Naive thymus-derived CD4-positive, alpha-beta T cell (primary cell): ENCODE results near the gene MS4A8. TPM values are rescaled to one million over a fixed set of nuclear protein-coding genes. Genes with fewer than 3 reads are reported as not detected.
"Not testable (repeated sequence)": the region's sequence is repeated elsewhere in the genome, so short reads cannot be mapped to it uniquely, and the experiment has no call there.

ENCODE experiments used
- ATAC-seq: fragments of 150-1000 bp; cut with Tn5 transposase; 2 replicates; pipeline ENCODE4 v1.10.0; 2021; ENCODE audit warnings: mild to moderate bottlenecking, moderate library complexity
- CTCF ChIA-PET: fragments of 350-600 bp; sonication (Branson Sonifier 250); formaldehyde crosslinking; loops from one replicate; lab custom pipeline; 2021; ENCODE audit warnings: antibody characterized with exemption; lab: Charles Lee
- POLR2A ChIA-PET: fragments of 350-600 bp; sonication (Branson Sonifier 250); formaldehyde crosslinking; loops from one replicate; lab custom pipeline; 2021; ENCODE audit warnings: antibody characterized with exemption, inconsistent platforms; lab: Charles Lee
- DNase-seq, 9 donors: peaks; one replicate each; pipeline versions ENCODE4 v3.0.0 to v3.0.0-alpha.2; 2020 to 2022; ENCODE audit warnings: mixed read lengths in 1 of 9
- H3K27ac ChIP-seq: one replicate; pipeline ENCODE4 v1.7.0; 2013; ENCODE audit warnings: mild to moderate bottlenecking, low read depth, low read length, moderate library complexity
- H3K27me3 ChIP-seq, 2 donors: one replicate each; pipeline ENCODE4 v1.7.0; 2013; ENCODE audit warnings: low read length in 2 of 2, mild to moderate bottlenecking in 2 of 2, moderate library complexity in 2 of 2; ENCODE audit not compliant: control insufficient read depth in 2 of 2, insufficient read depth in 2 of 2
- H3K36me3 ChIP-seq, 3 experiments: 1 replicate in 2 of 3; 2 replicates in 1 of 3; pipeline ENCODE4 v1.7.0; 2013; ENCODE audit warnings: low read length in 3 of 3, mild to moderate bottlenecking in 3 of 3, moderate library complexity in 1 of 3; ENCODE audit not compliant: insufficient read depth in 3 of 3, control insufficient read depth in 2 of 3
- H3K4me1 ChIP-seq, 2 donors: one replicate each; pipeline ENCODE4 v1.7.0; 2013; ENCODE audit warnings: low read length in 2 of 2, mild to moderate bottlenecking in 2 of 2, moderate library complexity in 1 of 2; ENCODE audit not compliant: control insufficient read depth in 2 of 2, insufficient read depth in 2 of 2
- H3K4me3 ChIP-seq: 2 replicates; pipeline ENCODE4 v1.7.0; 2013; ENCODE audit warnings: mild to moderate bottlenecking, low read length
- H3K9me3 ChIP-seq, 3 experiments: 1 replicate in 2 of 3; 2 replicates in 1 of 3; pipeline ENCODE4 v1.7.0; 2013; ENCODE audit warnings: low read length in 3 of 3; ENCODE audit not compliant: control insufficient read depth in 2 of 3
- H3K27ac Mint-ChIP-seq, 9 donors: one replicate each; pipeline ENCODE4 v1.8.0; 2020 to 2022; ENCODE audit warnings: mixed read lengths in 9 of 9, mild to moderate bottlenecking in 8 of 9, moderate library complexity in 5 of 9, inconsistent platforms in 2 of 9
- H3K27me3 Mint-ChIP-seq, 5 donors: one replicate each; pipeline ENCODE4 v1.8.0; 2021 to 2022; ENCODE audit warnings: mixed read lengths in 5 of 5, mild to moderate bottlenecking in 1 of 5
- H3K36me3 Mint-ChIP-seq, 5 donors: one replicate each; pipeline ENCODE4 v1.8.0; 2020 to 2022; ENCODE audit warnings: mixed read lengths in 5 of 5, mild to moderate bottlenecking in 3 of 5, inconsistent platforms in 1 of 5
- H3K4me1 Mint-ChIP-seq, 7 donors: one replicate each; pipeline ENCODE4 v1.8.0; 2020 to 2022; ENCODE audit warnings: mixed read lengths in 7 of 7, mild to moderate bottlenecking in 3 of 7, inconsistent platforms in 1 of 7
- H3K4me3 Mint-ChIP-seq, 10 donors: one replicate each; pipeline ENCODE4 v1.8.0; 2020 to 2022; ENCODE audit warnings: mild to moderate bottlenecking in 10 of 10, mixed read lengths in 10 of 10, moderate library complexity in 6 of 10, inconsistent platforms in 2 of 10
- H3K9me3 Mint-ChIP-seq, 11 donors: one replicate each; pipeline ENCODE4 v1.8.0; 2020 to 2022; ENCODE audit warnings: mixed read lengths in 11 of 11, mild to moderate bottlenecking in 4 of 11, inconsistent platforms in 1 of 11, moderate library complexity in 1 of 11
- intact Hi-C, 2 donors: fragments of 100-400 bp; cut with micrococcal nuclease; formaldehyde crosslinking; loops; one replicate each; pipeline ENCODE4 v1.15.1; 2023
- polyA plus RNA-seq, 2 donors: library from polyadenylated mRNA; unstranded; fragments of 300-500 nt; fragmentation: Illumina TruSeq; gene quantifications; one replicate each; pipeline ENCODE4 v1.2.3, GENCODE V29; 2021
- total RNA-seq, 6 experiments: library from RNA in 5 of 6; stranded (reverse) in 5 of 6; gene quantifications; 1 replicate in 5 of 6; 2 replicates in 1 of 6; pipeline ENCODE4 v1.2.3 and lab custom pipeline; 2021 to 2026

MS4A8 gene
- not detected for total RNA-seq
- polyA plus RNA-seq, result not detected
- total RNA-seq (lab: John Stamatoyannopoulos, UW), result not detected

- Mint-ChIP-seq H3K9me3 (peaks cover 0 to 6% (median 0%) of the 10 kb centered on the region in 11 donors), H3K4me3 (no peak within 1 kb of the TSS)
- CTCF ChIA-PET, result no interaction called here
Measured at GRCh38 chr11:60699284-60699691, at the start of gene MS4A8. Gene MS4A8 (plus strand): TSS chr11:60699612. CDS start chr11:60700861, 1,249 bp downstream.

GRCh38 chr11:60657888-60658287 lies 41.5 kb upstream of the MS4A8 start:
- no peaks in the 10 kb centered on the region for H3K36me3 Mint-ChIP-seq
- H3K36me3 ChIP-seq, result no peaks in the 10 kb centered on the region
- DNase-seq (no peak), ATAC-seq (no peak)
- peaks cover 0 to 5% (median 0%) of the 10 kb centered on the region in 11 donors for H3K9me3 Mint-ChIP-seq
- no peaks in the 10 kb centered on the region for H3K27me3 ChIP-seq
- H3K27ac Mint-ChIP-seq, result no peak overlapping the region
- ChIA-PET CTCF (no interaction called here), POLR2A (no interaction called here)
- H3K4me1 Mint-ChIP-seq, result no peaks in the 10 kb centered on the region
- H3K4me1 ChIP-seq, result no peaks in the 10 kb centered on the region
- H3K9me3 ChIP-seq, result no peaks in the 10 kb centered on the region
- no peak overlapping the region for H3K27ac ChIP-seq
- no peak overlapping the region for H3K4me3 ChIP-seq
- H3K27me3 Mint-ChIP-seq, result peaks cover 5 to 30% (median 20%) of the 10 kb centered on the region in 5 donors
- no peak overlapping the region for H3K4me3 Mint-ChIP-seq
- intact Hi-C loops, result no loop called here

More at GRCh38 chr11:60699284-60699691, at the start of gene MS4A8:
- Histone ChIP-seq H3K27ac (no peak within 1 kb of the TSS), H3K4me1 (no peaks in the 10 kb centered on the region), H3K4me3 (no peak within 1 kb of the TSS), H3K27me3 (no peaks in the 10 kb centered on the region), H3K36me3 (no peaks in the 10 kb centered on the region), H3K9me3 (no peaks in the 10 kb centered on the region)
- H3K36me3 Mint-ChIP-seq, result no peaks in the 10 kb centered on the region
- H3K27ac Mint-ChIP-seq, result no peak within 1 kb of the TSS
- DNase-seq (no peak), ATAC-seq (no peak)
- intact Hi-C loops, result no loop called here
- POLR2A ChIA-PET, result no interaction called here
- H3K27me3 Mint-ChIP-seq, result peaks cover 4 to 17% (median 6%) of the 10 kb centered on the region in 5 donors
- no peaks in the 10 kb centered on the region for H3K4me1 Mint-ChIP-seq

- no peak overlapping the region for H3K27ac Mint-ChIP-seq
- Histone ChIP-seq H3K27ac (no peak overlapping the region), H3K4me1 (no peaks in the 10 kb centered on the region), H3K4me3 (no peak overlapping the region), H3K9me3 (no peaks in the 10 kb centered on the region), H3K27me3 (no peaks in the 10 kb centered on the region), H3K36me3 (no peaks in the 10 kb centered on the region)
- CTCF ChIA-PET, result no interaction called here
- peaks cover 5 to 30% (median 20%) of the 10 kb centered on the region in 5 donors for H3K27me3 Mint-ChIP-seq
- H3K4me3 Mint-ChIP-seq, result no peak overlapping the region
- intact Hi-C loops, result no loop called here
- H3K36me3 Mint-ChIP-seq, result no peaks in the 10 kb centered on the region
- H3K9me3 Mint-ChIP-seq, result peaks cover 0 to 4% (median 0%) of the 10 kb centered on the region in 11 donors
- no peaks in the 10 kb centered on the region for H3K4me1 Mint-ChIP-seq
- ATAC-seq, result no peak
- POLR2A ChIA-PET, result no interaction called here
- no peak for DNase-seq
Measured at GRCh38 chr11:60658409-60658808, 41.0 kb upstream of the MS4A8 start.

- Mint-ChIP-seq H3K4me3 (no peak overlapping the region), H3K27me3 (peaks cover 0 to 37% (median 19%) of the 10 kb centered on the region in 5 donors), H3K4me1 (no peaks in the 10 kb centered on the region), H3K36me3 (peaks cover 0 to 22% (median 4%) of the 10 kb centered on the region in 5 donors), H3K27ac (no peak overlapping the region), H3K9me3 (peaks cover 0 to 39% (median 22%) of the 10 kb centered on the region in 11 donors)
- ChIA-PET POLR2A (no interaction called here), CTCF (no interaction called here)
- intact Hi-C loops, result no loop called here
- DNase-seq, result no peak
- Histone ChIP-seq H3K4me1 (no peaks in the 10 kb centered on the region), H3K27me3 (no peaks in the 10 kb centered on the region), H3K4me3 (no peak overlapping the region), H3K9me3 (peaks cover 0 to 7% (median 0%) of the 10 kb centered on the region in 3 experiments), H3K27ac (no peak overlapping the region), H3K36me3 (no peaks in the 10 kb centered on the region)
- no peak for ATAC-seq
Measured at GRCh38 chr11:60672255-60672654, 27.2 kb upstream of the MS4A8 start.

GRCh38 chr11:60678231-60678630 lies 21.2 kb upstream of the MS4A8 start:
- H3K4me3 ChIP-seq, DNase-seq, intact Hi-C loops, CTCF ChIA-PET, H3K4me1 Mint-ChIP-seq, H3K27me3 ChIP-seq, H3K27ac ChIP-seq, H3K4me1 ChIP-seq, ATAC-seq, H3K27ac Mint-ChIP-seq, H3K36me3 ChIP-seq, H3K4me3 Mint-ChIP-seq, POLR2A ChIA-PET: not testable (repeated sequence)
- Mint-ChIP-seq H3K27me3 (peaks cover 4 to 39% (median 16%) of the 10 kb centered on the region in 5 donors), H3K36me3 (peaks cover 0 to 25% (median 4%) of the 10 kb centered on the region in 5 donors), H3K9me3 (peaks cover 10 to 71% (median 26%) of the 10 kb centered on the region in 11 donors)
- peaks cover 0 to 17% (median 0%) of the 10 kb centered on the region in 3 experiments for H3K9me3 ChIP-seq

- H3K4me1 Mint-ChIP-seq, result peaks cover 0 to 3% (median 0%) of the 10 kb centered on the region in 7 donors
- ATAC-seq, result no peak
- H3K27me3 ChIP-seq, result no peaks in the 10 kb centered on the region
- peaks cover 0 to 25% (median 4%) of the 10 kb centered on the region in 5 donors for H3K36me3 Mint-ChIP-seq
- ChIA-PET CTCF (no interaction called here), POLR2A (no interaction called here)
- H3K27ac Mint-ChIP-seq, result no peak overlapping the region
- H3K4me3 Mint-ChIP-seq, result no peak overlapping the region
- no peak overlapping the region for H3K4me3 ChIP-seq
- intact Hi-C loops, result no loop called here
- H3K27ac ChIP-seq, result no peak overlapping the region
- peaks cover 10 to 61% (median 23%) of the 10 kb centered on the region in 11 donors for H3K9me3 Mint-ChIP-seq
- H3K27me3 Mint-ChIP-seq, result peaks cover 4 to 36% (median 20%) of the 10 kb centered on the region in 5 donors
- no peaks in the 10 kb centered on the region for H3K4me1 ChIP-seq
- DNase-seq, result no peak
- peaks cover 0 to 13% (median 0%) of the 10 kb centered on the region in 3 experiments for H3K9me3 ChIP-seq
- no peaks in the 10 kb centered on the region for H3K36me3 ChIP-seq
Measured at GRCh38 chr11:60679879-60680278, 19.5 kb upstream of the MS4A8 start.
